DOHH2 (cell line): Measurements from ENCODE around the gene NKPD1.

Source experiments
- H3F3A ChIP-seq: fragments of 200-600 bp; sonication (generic), shearing (Covaris generic); 2 replicates; pipeline ENCODE4 v1.6.0; 2016; ENCODE audit warnings: antibody characterized with exemption, mild to moderate bottlenecking; ENCODE audit not compliant: control insufficient read depth, insufficient read depth
- H3K27ac ChIP-seq: fragments of 200-600 bp; sonication (generic); 2 replicates; pipeline ENCODE4 v1.5.1; 2014; ENCODE audit warnings: low read depth, mild to moderate bottlenecking, low read length, moderate library complexity
- H3K27me3 ChIP-seq: fragments of 200-600 bp; sonication (generic); 2 replicates; pipeline ENCODE4 v1.6.1; 2014; ENCODE audit warnings: mild to moderate bottlenecking, low read length, mixed read lengths; ENCODE audit not compliant: control insufficient read depth
- H3K36me3 ChIP-seq: fragments of 200-600 bp; sonication (generic); 2 replicates; pipeline ENCODE4 v1.6.1; 2014; ENCODE audit warnings: mild to moderate bottlenecking, low read length, moderate library complexity, mixed read lengths; ENCODE audit not compliant: control insufficient read depth
- H3K4me1 ChIP-seq: fragments of 200-600 bp; sonication (generic); 2 replicates; pipeline ENCODE4 v1.6.1; 2014; ENCODE audit warnings: mild to moderate bottlenecking, low read length, mixed read lengths; ENCODE audit not compliant: control insufficient read depth
- H3K4me2 ChIP-seq: fragments of 200-600 bp; sonication (generic); 2 replicates; pipeline ENCODE4 v1.6.0; 2014; ENCODE audit warnings: mild to moderate bottlenecking, low read length, moderate library complexity
- H3K4me3 ChIP-seq: fragments of 200-600 bp; sonication (generic); 2 replicates; pipeline ENCODE4 v1.5.1; 2014; ENCODE audit warnings: mild to moderate bottlenecking, low read length, mixed read lengths
- H3K79me2 ChIP-seq: fragments of 200-600 bp; sonication (generic); 2 replicates; pipeline ENCODE4 v1.6.1; 2014; ENCODE audit warnings: mild to moderate bottlenecking, low read length, mixed read lengths; ENCODE audit not compliant: control insufficient read depth
- H3K9me2 ChIP-seq: fragments of 200-600 bp; sonication (generic); replicated peaks from 2 replicates; pipeline ENCODE4 v1.6.1; 2014; ENCODE audit warnings: mild to moderate bottlenecking, low read length, mixed read lengths; ENCODE audit not compliant: control insufficient read depth
- H3K9me3 ChIP-seq: fragments of 200-600 bp; sonication (generic); 2 replicates; pipeline ENCODE4 v1.6.1; 2014; ENCODE audit warnings: antibody characterized with exemption, low read length, mixed read lengths; ENCODE audit not compliant: control insufficient read depth, insufficient read depth
- H4K20me1 ChIP-seq: fragments of 200-600 bp; sonication (generic); 2 replicates; pipeline ENCODE4 v1.6.0; 2014; ENCODE audit warnings: low read depth, mild to moderate bottlenecking, antibody characterized with exemption, low read length, moderate library complexity; ENCODE audit not compliant: control insufficient read depth, insufficient read depth
- EZH2phosphoT487 ChIP-seq: fragments of 200-600 bp; sonication (generic); IDR thresholded peaks from 2 replicates; pipeline ENCODE4 v1.6.1; 2017; ENCODE audit warnings: borderline replicate concordance, mild to moderate bottlenecking, antibody characterized with exemption, low read length, moderate library complexity, mixed read lengths
- TF ChIP-seq, protein P1 (sequence below): fragments of 200-600 bp; sonication (generic); IDR thresholded peaks from one replicate; pipeline ENCODE4 v1.5.1; 2014; ENCODE audit warnings: antibody characterized with exemption, mild to moderate bottlenecking, low read depth, low read length; ENCODE audit not compliant: poor library complexity, severe bottlenecking

NKPD1 gene

GRCh38 chr19:45151320-45151719 lies 9.5 kb downstream of the NKPD1 start:
- no peaks in the 10 kb centered on the region for H3K79me2 ChIP-seq
- H4K20me1 ChIP-seq = no peaks in the 10 kb centered on the region
- peaks cover 9% of the 10 kb centered on the region for H3K4me1 ChIP-seq
- TF ChIP-seq EZH2phosphoT487 = no peak
- TF ChIP-seq, protein P1, sequence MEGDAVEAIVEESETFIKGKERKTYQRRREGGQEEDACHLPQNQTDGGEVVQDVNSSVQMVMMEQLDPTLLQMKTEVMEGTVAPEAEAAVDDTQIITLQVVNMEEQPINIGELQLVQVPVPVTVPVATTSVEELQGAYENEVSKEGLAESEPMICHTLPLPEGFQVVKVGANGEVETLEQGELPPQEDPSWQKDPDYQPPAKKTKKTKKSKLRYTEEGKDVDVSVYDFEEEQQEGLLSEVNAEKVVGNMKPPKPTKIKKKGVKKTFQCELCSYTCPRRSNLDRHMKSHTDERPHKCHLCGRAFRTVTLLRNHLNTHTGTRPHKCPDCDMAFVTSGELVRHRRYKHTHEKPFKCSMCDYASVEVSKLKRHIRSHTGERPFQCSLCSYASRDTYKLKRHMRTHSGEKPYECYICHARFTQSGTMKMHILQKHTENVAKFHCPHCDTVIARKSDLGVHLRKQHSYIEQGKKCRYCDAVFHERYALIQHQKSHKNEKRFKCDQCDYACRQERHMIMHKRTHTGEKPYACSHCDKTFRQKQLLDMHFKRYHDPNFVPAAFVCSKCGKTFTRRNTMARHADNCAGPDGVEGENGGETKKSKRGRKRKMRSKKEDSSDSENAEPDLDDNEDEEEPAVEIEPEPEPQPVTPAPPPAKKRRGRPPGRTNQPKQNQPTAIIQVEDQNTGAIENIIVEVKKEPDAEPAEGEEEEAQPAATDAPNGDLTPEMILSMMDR = no peak
- H3K4me3 ChIP-seq = no peak overlapping the region
- H3K4me2 ChIP-seq = no peak overlapping the region
- H3K27ac ChIP-seq = no peak overlapping the region
- no peaks in the 10 kb centered on the region for H3K9me3 ChIP-seq
- peaks cover 18% of the 10 kb centered on the region for H3K27me3 ChIP-seq
- no peaks in the 10 kb centered on the region for H3F3A ChIP-seq
- no peaks in the 10 kb centered on the region for H3K9me2 ChIP-seq
- H3K36me3 ChIP-seq = no peaks in the 10 kb centered on the region

- H4K20me1 ChIP-seq = no peaks in the 10 kb centered on the region
- no peaks in the 10 kb centered on the region for H3K79me2 ChIP-seq
- TF ChIP-seq EZH2phosphoT487 = no peak
- TF ChIP-seq, protein P1 = no peak
- peaks cover 9% of the 10 kb centered on the region for H3K4me1 ChIP-seq
- H3F3A ChIP-seq = no peaks in the 10 kb centered on the region
- H3K36me3 ChIP-seq = no peaks in the 10 kb centered on the region; the same call in 1 of the 2 replicates
- no peaks in the 10 kb centered on the region for H3K9me2 ChIP-seq
- no peak overlapping the region for H3K4me3 ChIP-seq
- H3K4me2 ChIP-seq = no peak overlapping the region
- H3K27ac ChIP-seq = no peak overlapping the region
- H3K9me3 ChIP-seq = no peaks in the 10 kb centered on the region
- H3K27me3 ChIP-seq = peaks cover 18% of the 10 kb centered on the region
Measured at GRCh38 chr19:45150751-45151281, 10.0 kb downstream of the NKPD1 start.

GRCh38 chr19:45150180-45150579 lies 10.6 kb downstream of the NKPD1 start:
- TF ChIP-seq, protein P1 = no peak
- TF ChIP-seq EZH2phosphoT487 = no peak
- Histone ChIP-seq H4K20me1 (no peaks in the 10 kb centered on the region), H3K79me2 (no peaks in the 10 kb centered on the region), H3K27me3 (peaks cover 18% of the 10 kb centered on the region), H3K4me2 (no peak overlapping the region), H3K27ac (no peak overlapping the region), H3F3A (no peaks in the 10 kb centered on the region), H3K9me3 (no peaks in the 10 kb centered on the region), H3K4me1 (peaks cover 9% of the 10 kb centered on the region), H3K9me2 (no peaks in the 10 kb centered on the region), H3K4me3 (no peak overlapping the region), H3K36me3 (no peaks in the 10 kb centered on the region; the same call in 1 of the 2 replicates)
